Uterus (tissue), 2 donors: Measurements from ENCODE around the gene NXPH2.

Experiments used
- CTCF ChIP-seq, 4 experiments: fragments of 200-600 bp in 2 of 4; fragments of 450-650 bp in 2 of 4; sonication (generic) in 2 of 4; IDR thresholded peaks; one replicate each; pipeline ENCODE4 v1.5.1; 2016 to 2019; ENCODE audit warnings: antibody characterized with exemption in 4 of 4, mild to moderate bottlenecking in 2 of 4, moderate library complexity in 1 of 4
- POLR2A ChIP-seq, 2 donors: fragments of 450-650 bp; IDR thresholded peaks; one replicate each; pipeline ENCODE4 v1.6.1; 2016; ENCODE audit warnings: antibody characterized with exemption in 2 of 2, mild to moderate bottlenecking in 1 of 2, moderate library complexity in 1 of 2

GRCh38 chr2:138640921-138641676 lies 139.1 kb downstream of the NXPH2 start:
- no peak for TF ChIP-seq POLR2A (IDR thresholded peaks at IDR 0.05)
- no peak for TF ChIP-seq CTCF (IDR thresholded peaks at IDR 0.05)
